ENCODE measurements around the gene KCTD7. TPM values are rescaled to one million over a fixed set of nuclear protein-coding genes. Genes with fewer than 3 reads are reported as not detected.

KCTD7 gene
- total RNA-seq, 4 donors from 2014 or later: 6.2 to 17.9 (median 6.7) TPM

GRCh38 chr7:66664590-66665293 is 36.1 kb downstream of the KCTD7 start:
- Histone ChIP-seq H3K27me3 (no peaks in the 10 kb centered on the region), H3K27ac (no peak overlapping the region)
- no peak for DNase-seq (ENCODE audit: low spot score in 2 of 2)

GRCh38 chr7:66666313-66666952 is 37.8 kb downstream of the KCTD7 start:
- DNase-seq (ENCODE audit: low spot score in 2 of 2): peak in 1 of 2 donors; percentile 26
- Histone ChIP-seq H3K36me3 (no peaks in the 10 kb centered on the region), H3K27ac (no peak overlapping the region), H3K9me3 (no peaks in the 10 kb centered on the region), H3K27me3 (no peaks in the 10 kb centered on the region), H3K4me1 (peaks cover 2% of the 10 kb centered on the region), H3K4me3 (no peak overlapping the region)
- WGBS: no CpG with 5 or more reads among the region's 8 CpGs
- no peak for TF ChIP-seq CTCF (IDR thresholded peaks at IDR 0.05)
- TF ChIP-seq EP300 (IDR thresholded peaks at IDR 0.05): no peak
- TF ChIP-seq POLR2A (IDR thresholded peaks at IDR 0.05): no peak
- TF ChIP-seq POLR2AphosphoS5 (IDR thresholded peaks at IDR 0.05): no peak

More at GRCh38 chr7:66664590-66665293, 36.1 kb downstream of the KCTD7 start:
- no peak for TF ChIP-seq CTCF (IDR thresholded peaks at IDR 0.05)
- no peak for TF ChIP-seq EP300 (IDR thresholded peaks at IDR 0.05)
- no peak for TF ChIP-seq POLR2AphosphoS5 (IDR thresholded peaks at IDR 0.05)
- TF ChIP-seq POLR2A (IDR thresholded peaks at IDR 0.05): no peak
- no peak overlapping the region for H3K4me3 ChIP-seq
- H3K4me1 ChIP-seq: peaks cover 2% of the 10 kb centered on the region
- H3K9me3 ChIP-seq: no peaks in the 10 kb centered on the region
- no peaks in the 10 kb centered on the region for H3K36me3 ChIP-seq
- WGBS: 77% methylated on average over 24 of the region's 24 CpGs

- no peaks in the 10 kb centered on the region for H3K36me3 ChIP-seq
- TF ChIP-seq CTCF (IDR thresholded peaks at IDR 0.05): no peak
- H3K4me1 ChIP-seq: peaks cover 2% of the 10 kb centered on the region
- no peak overlapping the region for H3K27ac ChIP-seq
- H3K9me3 ChIP-seq: no peaks in the 10 kb centered on the region
- peak in 1 of 2 donors; percentile 43 for DNase-seq (ENCODE audit: low spot score in 2 of 2)
- H3K27me3 ChIP-seq: no peaks in the 10 kb centered on the region
- 93% methylated on average over 10 of the region's 11 CpGs for WGBS
- no peak overlapping the region for H3K4me3 ChIP-seq
These were observed 38.5 kb downstream of the KCTD7 start for GRCh38 chr7:66667023-66667728.

- Histone ChIP-seq H3K4me1 (peaks cover 2% of the 10 kb centered on the region), H3K27ac (no peak overlapping the region), H3K9me3 (no peaks in the 10 kb centered on the region), H3K4me3 (no peak overlapping the region), H3K36me3 (no peaks in the 10 kb centered on the region), H3K27me3 (no peaks in the 10 kb centered on the region)
- 86% methylated on average over 7 of the region's 7 CpGs for WGBS
- DNase-seq (ENCODE audit: low spot score in 2 of 2): peak in 1 of 2 donors; percentile 34
- no peak for TF ChIP-seq CTCF (IDR thresholded peaks at IDR 0.05)
- TF ChIP-seq EP300 (IDR thresholded peaks at IDR 0.05): no peak
- TF ChIP-seq POLR2A (IDR thresholded peaks at IDR 0.05): no peak
- TF ChIP-seq POLR2AphosphoS5 (IDR thresholded peaks at IDR 0.05): no peak
These were observed 39.4 kb downstream of the KCTD7 start for GRCh38 chr7:66668112-66668511.

- H3K9me3 ChIP-seq: no peaks in the 10 kb centered on the region
- TF ChIP-seq POLR2AphosphoS5 (IDR thresholded peaks at IDR 0.05) (no peak), CTCF (IDR thresholded peaks at IDR 0.05) (no peak)
- no peak overlapping the region for H3K27ac ChIP-seq
- peaks cover 2% of the 10 kb centered on the region for H3K4me1 ChIP-seq
- 88% methylated on average over 4 of the region's 7 CpGs for WGBS
- H3K4me3 ChIP-seq: no peak overlapping the region
- no peaks in the 10 kb centered on the region for H3K36me3 ChIP-seq
- DNase-seq (ENCODE audit: low spot score in 2 of 2): peak in 1 of 2 donors; percentile 34
- no peaks in the 10 kb centered on the region for H3K27me3 ChIP-seq
These were observed 40.0 kb downstream of the KCTD7 start for GRCh38 chr7:66668677-66669076.

Data from suprapubic skin (tissue), 4 donors.